ENCODE results near the gene PMM2.

DNA sequence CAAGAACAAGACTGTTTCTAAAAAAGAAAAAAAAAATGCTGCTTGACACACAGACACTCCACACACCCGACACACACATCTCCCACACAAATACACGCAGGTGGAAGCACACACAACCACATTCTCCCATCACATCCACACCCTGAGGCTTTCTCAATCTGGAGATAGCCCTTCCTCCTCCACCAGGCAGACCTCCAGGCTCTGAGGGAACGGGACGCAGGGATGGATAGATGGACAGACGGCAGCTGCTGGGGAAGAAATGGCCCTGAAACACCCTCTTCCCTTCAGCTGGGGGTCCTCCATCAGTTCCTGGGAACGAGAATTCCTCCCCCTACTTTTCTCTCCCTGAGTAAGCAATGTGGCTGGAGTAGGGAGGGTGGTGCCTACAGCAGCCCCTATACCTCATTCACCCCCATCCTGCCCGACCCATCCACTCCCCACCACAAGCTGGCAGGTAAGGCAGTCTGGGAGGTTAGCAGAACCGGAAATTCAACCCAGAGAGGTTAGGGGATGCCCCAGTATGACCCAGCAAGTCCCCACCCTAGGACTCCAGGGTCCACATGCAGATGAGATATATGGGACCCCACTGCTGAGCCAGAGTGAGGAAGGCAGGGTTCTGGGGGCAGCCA, 80.4 kb downstream of the PMM2 start:
- no peak for TF ChIP-seq POLR2A (IDR thresholded peaks at IDR 0.05)
- TF ChIP-seq, protein P1, sequence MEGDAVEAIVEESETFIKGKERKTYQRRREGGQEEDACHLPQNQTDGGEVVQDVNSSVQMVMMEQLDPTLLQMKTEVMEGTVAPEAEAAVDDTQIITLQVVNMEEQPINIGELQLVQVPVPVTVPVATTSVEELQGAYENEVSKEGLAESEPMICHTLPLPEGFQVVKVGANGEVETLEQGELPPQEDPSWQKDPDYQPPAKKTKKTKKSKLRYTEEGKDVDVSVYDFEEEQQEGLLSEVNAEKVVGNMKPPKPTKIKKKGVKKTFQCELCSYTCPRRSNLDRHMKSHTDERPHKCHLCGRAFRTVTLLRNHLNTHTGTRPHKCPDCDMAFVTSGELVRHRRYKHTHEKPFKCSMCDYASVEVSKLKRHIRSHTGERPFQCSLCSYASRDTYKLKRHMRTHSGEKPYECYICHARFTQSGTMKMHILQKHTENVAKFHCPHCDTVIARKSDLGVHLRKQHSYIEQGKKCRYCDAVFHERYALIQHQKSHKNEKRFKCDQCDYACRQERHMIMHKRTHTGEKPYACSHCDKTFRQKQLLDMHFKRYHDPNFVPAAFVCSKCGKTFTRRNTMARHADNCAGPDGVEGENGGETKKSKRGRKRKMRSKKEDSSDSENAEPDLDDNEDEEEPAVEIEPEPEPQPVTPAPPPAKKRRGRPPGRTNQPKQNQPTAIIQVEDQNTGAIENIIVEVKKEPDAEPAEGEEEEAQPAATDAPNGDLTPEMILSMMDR (IDR thresholded peaks at IDR 0.05) = no peak

Data from adrenal gland (tissue), 5 donors.